Stimulated activated naive CD8-positive, alpha-beta T cell treated with anti-CD3 and anti-CD28 coated beads, Interleukin-15, amount 100 ng/mL, for 72 hours (primary cell): Measurements from ENCODE around the gene KCNJ1.

Source experiments
- ATAC-seq: fragments of 150-1000 bp; cut with Tn5 transposase; 2 replicates; pipeline ENCODE4 v1.10.0; 2021; ENCODE audit warnings: mild to moderate bottlenecking, moderate library complexity
- DNase-seq, 2 donors: peaks; one replicate each; pipeline ENCODE4 v3.0.0; 2021 to 2022
- H3K27ac Mint-ChIP-seq, 2 donors: one replicate each; pipeline ENCODE4 v1.8.0; 2022; ENCODE audit warnings: mild to moderate bottlenecking in 2 of 2, mixed read lengths in 2 of 2, moderate library complexity in 2 of 2
- H3K27me3 Mint-ChIP-seq: one replicate; pipeline ENCODE4 v1.8.0; 2022; ENCODE audit warnings: mixed read lengths
- H3K4me1 Mint-ChIP-seq: one replicate; pipeline ENCODE4 v1.8.0; 2022; ENCODE audit warnings: mild to moderate bottlenecking, mixed read lengths
- H3K4me3 Mint-ChIP-seq, 2 donors: one replicate each; pipeline ENCODE4 v1.8.0; 2022; ENCODE audit warnings: mild to moderate bottlenecking in 2 of 2, mixed read lengths in 2 of 2, moderate library complexity in 1 of 2
- H3K9me3 Mint-ChIP-seq, 2 donors: one replicate each; pipeline ENCODE4 v1.8.0; 2022; ENCODE audit warnings: mixed read lengths in 2 of 2

KCNJ1 gene

GRCh38 chr11:128830290-128831173, 36.6 kb downstream of the KCNJ1 start:
- H3K4me1 Mint-ChIP-seq, result peaks cover 38% of the 10 kb centered on the region

GRCh38 chr11:128828350-128828749, 38.7 kb downstream of the KCNJ1 start:
- H3K9me3 Mint-ChIP-seq, result no peaks in the 10 kb centered on the region
- H3K4me1 Mint-ChIP-seq, result peaks cover 38% of the 10 kb centered on the region
- ATAC-seq (no peak), DNase-seq (no peak)
- H3K4me3 Mint-ChIP-seq, result no peak overlapping the region
- no peak overlapping the region for H3K27ac Mint-ChIP-seq
- no peaks in the 10 kb centered on the region for H3K27me3 Mint-ChIP-seq

More at GRCh38 chr11:128830290-128831173, 36.6 kb downstream of the KCNJ1 start:
- no peak for DNase-seq
- Mint-ChIP-seq H3K4me3 (peak overlapping the region; percentile 62 to 77), H3K9me3 (no peaks in the 10 kb centered on the region), H3K27ac (peak overlapping the region; percentile 28 to 98), H3K27me3 (no peaks in the 10 kb centered on the region)
- peak; percentile 70 for ATAC-seq

DNA sequence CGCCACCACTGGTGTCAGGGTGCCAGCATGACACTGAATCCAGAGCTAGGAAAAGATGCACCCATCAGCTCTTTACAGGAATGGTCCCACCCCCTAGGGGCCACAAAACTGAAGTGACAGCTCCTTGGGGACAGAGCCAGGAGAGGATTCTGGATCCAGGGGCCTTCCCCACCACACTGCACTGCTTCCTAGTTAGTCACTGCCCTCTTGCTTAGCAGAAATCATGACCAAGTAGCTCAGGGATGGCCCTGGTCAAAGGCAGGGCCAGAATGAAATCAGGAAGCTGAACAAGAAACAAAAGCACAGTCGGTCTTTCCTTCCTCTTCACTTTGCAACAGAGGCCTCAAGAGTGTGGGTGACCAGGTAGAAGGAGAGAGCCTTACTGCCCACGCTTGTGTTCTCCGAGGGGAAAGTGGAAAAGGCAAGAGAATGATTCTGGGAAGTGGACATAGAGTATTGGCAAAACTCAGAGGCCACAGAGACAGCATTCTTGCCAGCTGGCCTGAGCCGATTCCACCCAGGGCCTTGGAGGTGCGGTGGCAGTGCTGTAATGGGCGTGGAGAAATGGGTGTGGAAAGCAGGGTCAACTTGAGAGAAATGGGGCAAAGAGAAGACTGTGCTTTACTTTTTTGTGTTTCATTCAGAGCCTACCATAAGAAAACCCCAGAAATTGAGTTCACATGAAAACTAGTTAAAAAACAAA, 39.8 kb downstream of the KCNJ1 start:
- no peak for DNase-seq
- Mint-ChIP-seq H3K4me1 (peaks cover 29% of the 10 kb centered on the region), H3K4me3 (no peak overlapping the region), H3K27ac (peak overlapping the region; percentile 3 to 64), H3K9me3 (no peaks in the 10 kb centered on the region), H3K27me3 (no peaks in the 10 kb centered on the region)
- no peak for ATAC-seq

GRCh38 chr11:128825050-128825784, 41.9 kb downstream of the KCNJ1 start:
- Mint-ChIP-seq H3K4me3 (no peak overlapping the region), H3K9me3 (no peaks in the 10 kb centered on the region), H3K27me3 (no peaks in the 10 kb centered on the region), H3K27ac (peak overlapping the region in 1 of 2 donors; percentile 84), H3K4me1 (peaks cover 8% of the 10 kb centered on the region)
- no peak for DNase-seq
- ATAC-seq, result peak; percentile 10

- ATAC-seq (peak; percentile 44), DNase-seq (no peak)
- no peaks in the 10 kb centered on the region for H3K27me3 Mint-ChIP-seq
- no peak overlapping the region for H3K4me3 Mint-ChIP-seq
- H3K27ac Mint-ChIP-seq, result no peak overlapping the region
- no peaks in the 10 kb centered on the region for H3K4me1 Mint-ChIP-seq
- H3K9me3 Mint-ChIP-seq, result no peaks in the 10 kb centered on the region
These were observed 42.7 kb downstream of the KCNJ1 start for GRCh38 chr11:128824191-128825049.

- H3K27me3 Mint-ChIP-seq, result no peaks in the 10 kb centered on the region
- H3K4me3 Mint-ChIP-seq, result no peak overlapping the region
- H3K27ac Mint-ChIP-seq, result no peak overlapping the region
- no peaks in the 10 kb centered on the region for H3K4me1 Mint-ChIP-seq
- H3K9me3 Mint-ChIP-seq, result no peaks in the 10 kb centered on the region
- no peak for DNase-seq
- no peak for ATAC-seq
These were observed 43.3 kb downstream of the KCNJ1 start for GRCh38 chr11:128823753-128824152.

DNA sequence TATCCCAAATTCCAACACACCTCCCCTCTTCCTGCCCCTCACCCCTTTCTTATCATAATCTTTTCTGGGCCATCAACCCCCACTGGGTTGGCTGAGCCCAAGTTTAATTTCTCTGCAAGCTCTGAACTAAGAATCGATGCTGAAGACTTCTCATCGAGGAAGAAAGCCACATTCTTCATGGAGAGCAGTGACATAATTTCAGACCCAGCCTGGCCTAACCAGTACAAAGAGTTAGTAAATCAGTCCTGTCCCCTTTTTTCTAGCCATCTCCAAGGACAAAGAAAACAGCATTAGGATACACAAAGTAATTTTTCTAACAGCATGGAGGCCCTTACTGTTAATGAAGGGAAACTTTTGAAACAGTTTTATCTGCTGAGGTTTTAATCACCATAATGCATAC, 45.0 kb downstream of the KCNJ1 start:
- DNase-seq (no peak), ATAC-seq (no peak)
- Mint-ChIP-seq H3K27ac (no peak overlapping the region), H3K9me3 (no peaks in the 10 kb centered on the region), H3K27me3 (no peaks in the 10 kb centered on the region), H3K4me1 (no peaks in the 10 kb centered on the region), H3K4me3 (no peak overlapping the region)

DNA sequence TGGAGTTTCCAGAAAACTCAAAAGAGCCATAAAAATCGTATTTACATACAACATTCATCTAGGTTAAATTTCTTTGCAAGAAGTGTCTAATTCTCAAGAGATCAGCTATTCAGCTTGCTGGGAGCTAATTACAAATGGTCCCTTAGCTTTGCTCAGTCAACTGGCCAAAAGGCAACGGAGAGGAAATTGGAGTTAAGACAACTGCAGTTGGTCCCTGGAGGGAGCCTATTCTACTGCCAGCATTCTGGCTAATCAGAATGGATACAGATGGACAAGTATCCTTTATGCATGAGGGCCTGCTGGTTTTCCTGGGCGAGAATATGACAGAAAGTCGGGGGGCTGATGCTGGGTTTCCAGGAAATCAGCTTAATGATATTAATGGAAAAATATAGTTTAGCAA, 45.5 kb downstream of the KCNJ1 start:
- ATAC-seq (no peak), DNase-seq (no peak)
- no peaks in the 10 kb centered on the region for H3K9me3 Mint-ChIP-seq
- H3K27ac Mint-ChIP-seq, result no peak overlapping the region
- no peaks in the 10 kb centered on the region for H3K4me1 Mint-ChIP-seq
- H3K27me3 Mint-ChIP-seq, result no peaks in the 10 kb centered on the region
- no peak overlapping the region for H3K4me3 Mint-ChIP-seq

DNA sequence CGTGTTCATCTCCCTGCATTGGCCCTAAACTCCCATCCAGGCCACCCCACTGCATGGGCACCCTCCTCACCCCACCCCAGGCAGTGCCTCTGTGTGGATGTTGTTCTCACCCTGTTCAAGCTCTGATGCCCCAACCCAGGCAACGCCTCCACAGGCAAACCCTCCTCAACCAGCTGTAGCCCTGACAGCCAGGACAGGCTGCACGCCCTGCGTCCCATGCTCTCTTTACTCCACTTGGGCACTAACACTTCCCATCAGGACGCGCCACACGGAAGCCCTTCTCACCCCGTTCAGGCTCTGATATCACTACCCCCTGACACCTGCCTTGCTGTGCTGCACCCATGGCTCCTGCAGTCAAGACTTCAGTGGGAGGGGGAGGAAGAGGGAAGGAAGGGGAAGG, 47.9 kb downstream of the KCNJ1 start:
- no peaks in the 10 kb centered on the region for H3K9me3 Mint-ChIP-seq

DNA sequence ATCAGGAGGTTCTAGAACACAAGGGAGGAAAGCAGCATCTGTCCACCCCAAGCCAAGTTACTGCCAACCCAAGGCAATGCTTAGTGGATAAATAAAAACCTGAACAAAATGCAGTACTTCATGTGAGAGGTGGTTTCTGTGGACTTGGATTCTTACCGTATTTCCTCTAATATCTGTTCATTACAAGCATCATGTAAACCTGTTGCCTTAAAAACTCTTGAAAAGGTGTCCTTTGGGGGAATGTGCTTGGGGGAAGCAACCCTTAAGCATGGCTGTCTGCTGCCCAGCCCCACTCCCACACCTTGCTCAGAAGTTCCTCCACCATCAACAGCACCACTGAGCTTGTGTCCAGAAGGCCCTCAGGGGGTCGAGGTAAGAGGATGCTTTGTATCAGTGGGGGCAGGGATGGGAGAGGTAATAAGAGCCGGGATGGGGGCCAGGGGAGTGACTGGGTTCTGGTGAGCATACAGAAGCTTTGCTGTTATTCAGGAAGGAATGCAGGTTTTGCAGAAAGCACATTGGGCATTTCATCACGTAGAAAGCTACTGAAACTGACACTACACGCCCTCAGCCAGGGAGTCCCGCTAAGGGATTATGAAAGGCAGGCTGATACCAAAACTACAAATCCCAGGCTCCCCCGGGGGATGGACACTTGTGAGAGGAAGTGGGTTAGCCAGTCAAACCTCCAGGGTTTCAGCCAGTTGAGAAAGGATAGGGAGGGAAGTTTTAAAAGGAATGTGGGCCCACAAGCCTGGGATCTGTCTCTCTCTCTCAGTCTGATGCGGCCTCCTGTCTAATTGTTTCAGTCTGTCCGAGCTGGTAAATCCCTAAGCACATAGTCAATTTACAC, 52.0 kb downstream of the KCNJ1 start:
- Mint-ChIP-seq H3K9me3 (no peaks in the 10 kb centered on the region), H3K27ac (no peak overlapping the region), H3K4me1 (peaks cover 19% of the 10 kb centered on the region), H3K27me3 (no peaks in the 10 kb centered on the region), H3K4me3 (no peak overlapping the region)
- ATAC-seq (no peak), DNase-seq (no peak)

More for the DNA sequence above, 47.9 kb downstream of the KCNJ1 start:
- H3K27me3 Mint-ChIP-seq, result no peaks in the 10 kb centered on the region
- ATAC-seq, result no peak
- peaks cover 7% of the 10 kb centered on the region for H3K4me1 Mint-ChIP-seq
- H3K27ac Mint-ChIP-seq, result no peak overlapping the region
- no peak for DNase-seq
- no peak overlapping the region for H3K4me3 Mint-ChIP-seq

DNA sequence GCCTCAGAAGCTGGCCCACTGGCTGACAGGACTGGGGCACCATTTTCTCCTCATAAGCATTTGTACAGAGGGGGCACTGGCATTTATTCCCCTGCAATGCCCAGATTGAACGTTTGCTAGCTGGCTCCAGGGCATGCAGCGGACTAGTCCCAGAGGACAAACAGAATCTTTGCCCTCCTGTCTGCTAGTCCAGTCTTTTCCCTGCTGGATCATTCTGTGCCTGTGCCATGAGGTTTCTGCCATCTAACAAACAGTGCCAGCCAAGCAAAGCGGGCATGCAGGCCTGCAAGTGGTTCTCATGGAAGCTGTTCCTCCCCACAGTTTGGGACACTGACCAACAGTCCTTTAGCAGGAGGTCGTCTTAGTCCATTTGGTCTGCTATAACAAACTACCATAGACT, 53.4 kb downstream of the KCNJ1 start:
- H3K27ac Mint-ChIP-seq, result peak overlapping the region in 1 of 2 donors; percentile 68
- DNase-seq (no peak), ATAC-seq (no peak)
- no peaks in the 10 kb centered on the region for H3K27me3 Mint-ChIP-seq
- H3K4me3 Mint-ChIP-seq, result no peak overlapping the region
- no peaks in the 10 kb centered on the region for H3K9me3 Mint-ChIP-seq
- H3K4me1 Mint-ChIP-seq, result peaks cover 32% of the 10 kb centered on the region

- Mint-ChIP-seq H3K27me3 (no peaks in the 10 kb centered on the region), H3K4me3 (no peak overlapping the region), H3K27ac (peak overlapping the region in 1 of 2 donors; percentile 23), H3K4me1 (peaks cover 52% of the 10 kb centered on the region), H3K9me3 (no peaks in the 10 kb centered on the region)
- DNase-seq (no peak), ATAC-seq (peak; percentile 43)
These were observed 56.1 kb downstream of the KCNJ1 start for GRCh38 chr11:128810784-128811514.

DNA sequence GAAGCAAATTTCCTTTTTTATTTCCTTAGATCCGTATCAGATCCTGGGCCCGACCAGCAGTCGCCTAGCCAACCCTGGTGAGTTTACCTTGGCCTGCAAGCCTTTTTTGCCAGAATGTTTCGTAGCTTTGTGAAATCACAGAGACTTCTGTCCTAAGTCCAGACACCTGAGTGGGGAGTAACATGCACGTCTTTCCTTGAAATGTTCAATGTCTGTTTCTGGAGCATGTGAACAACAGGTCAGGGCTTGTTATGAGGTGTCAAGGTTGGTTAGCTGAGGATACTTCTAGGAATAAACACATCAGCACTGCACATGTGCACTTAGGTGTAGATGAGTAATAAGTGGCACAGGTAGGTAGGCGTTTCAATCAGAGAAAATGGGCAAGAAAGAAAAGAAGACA, 58.0 kb downstream of the KCNJ1 start:
- H3K4me1 Mint-ChIP-seq, result peaks cover 51% of the 10 kb centered on the region
- H3K9me3 Mint-ChIP-seq, result no peaks in the 10 kb centered on the region
- no peak overlapping the region for H3K4me3 Mint-ChIP-seq
- DNase-seq, result no peak
- ATAC-seq, result peak; percentile 48
- no peaks in the 10 kb centered on the region for H3K27me3 Mint-ChIP-seq
- peak overlapping the region in 1 of 2 donors; percentile 84 for H3K27ac Mint-ChIP-seq

- no peaks in the 10 kb centered on the region for H3K27me3 Mint-ChIP-seq
- H3K27ac Mint-ChIP-seq, result no peak overlapping the region
- H3K4me3 Mint-ChIP-seq, result no peak overlapping the region
- peaks cover 59% of the 10 kb centered on the region for H3K4me1 Mint-ChIP-seq
- DNase-seq, result no peak
- no peak for ATAC-seq
- no peaks in the 10 kb centered on the region for H3K9me3 Mint-ChIP-seq
These were observed 59.2 kb downstream of the KCNJ1 start for GRCh38 chr11:128807909-128808308.
